Kidney epithelial cell (primary cell): Measurements from ENCODE around the gene GLT1D1. TPM values are rescaled to one million over a fixed set of nuclear protein-coding genes. Genes with fewer than 3 reads are reported as not detected.

Experiments used
- DNase-seq: peaks from one replicate; pipeline ENCODE4 v3.0.0-alpha.2; 2010; ENCODE audit warnings: low read depth
- H3K27me3 ChIP-seq: 2 replicates; pipeline ENCODE4 v1.6.0; 2011; ENCODE audit warnings: low read length; ENCODE audit not compliant: control insufficient read depth, insufficient read depth
- H3K36me3 ChIP-seq: 2 replicates; pipeline ENCODE4 v1.5.1; 2011; ENCODE audit warnings: low read length; ENCODE audit not compliant: control insufficient read depth, insufficient read depth
- H3K4me3 ChIP-seq: 2 replicates; pipeline ENCODE4 v1.5.1; 2011; ENCODE audit warnings: low read depth, mild to moderate bottlenecking, control low read depth, low read length
- total RNA-seq: library from RNA; depleted of rRNA; stranded (reverse); fragments of >200 nt; gene quantifications from 2 replicates; pipeline ENCODE4 v1.2.3, GENCODE V29; 2015
- TF ChIP-seq, protein P1 (sequence below): IDR thresholded peaks from 2 replicates; pipeline ENCODE4 v1.5.1; 2011; ENCODE audit warnings: mild to moderate bottlenecking, moderate library complexity, low read length, control low read depth, inconsistent platforms; ENCODE audit not compliant: insufficient read depth, poor library complexity, severe bottlenecking

Gene GLT1D1
- total RNA-seq, 1 donor from 2014 or later: 1.7 TPM

DNA sequence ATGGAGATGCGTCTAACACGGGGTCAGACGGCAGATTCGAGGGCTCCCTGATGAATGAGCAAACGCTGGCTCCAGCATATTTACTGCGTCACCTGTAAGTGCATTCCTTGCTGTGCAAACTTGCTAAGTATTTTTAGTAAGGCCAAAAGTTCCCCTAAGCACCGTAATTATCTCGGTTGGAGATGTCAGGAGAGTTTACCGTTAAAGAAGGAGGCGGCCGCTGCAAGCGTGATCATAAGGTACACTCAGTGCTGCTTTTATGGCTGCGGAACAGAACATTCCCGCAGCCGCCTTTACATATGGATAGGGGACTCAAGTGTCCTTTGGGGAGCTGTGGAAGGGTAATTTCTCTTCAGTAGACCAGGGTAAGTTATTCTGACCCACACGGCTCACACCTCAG lies 175.6 kb downstream of the GLT1D1 start:
- DNase-seq: no peak
- Histone ChIP-seq H3K27me3 (no peaks in the 10 kb centered on the region), H3K4me3 (no peak overlapping the region), H3K36me3 (no peaks in the 10 kb centered on the region)
- TF ChIP-seq, protein P1, sequence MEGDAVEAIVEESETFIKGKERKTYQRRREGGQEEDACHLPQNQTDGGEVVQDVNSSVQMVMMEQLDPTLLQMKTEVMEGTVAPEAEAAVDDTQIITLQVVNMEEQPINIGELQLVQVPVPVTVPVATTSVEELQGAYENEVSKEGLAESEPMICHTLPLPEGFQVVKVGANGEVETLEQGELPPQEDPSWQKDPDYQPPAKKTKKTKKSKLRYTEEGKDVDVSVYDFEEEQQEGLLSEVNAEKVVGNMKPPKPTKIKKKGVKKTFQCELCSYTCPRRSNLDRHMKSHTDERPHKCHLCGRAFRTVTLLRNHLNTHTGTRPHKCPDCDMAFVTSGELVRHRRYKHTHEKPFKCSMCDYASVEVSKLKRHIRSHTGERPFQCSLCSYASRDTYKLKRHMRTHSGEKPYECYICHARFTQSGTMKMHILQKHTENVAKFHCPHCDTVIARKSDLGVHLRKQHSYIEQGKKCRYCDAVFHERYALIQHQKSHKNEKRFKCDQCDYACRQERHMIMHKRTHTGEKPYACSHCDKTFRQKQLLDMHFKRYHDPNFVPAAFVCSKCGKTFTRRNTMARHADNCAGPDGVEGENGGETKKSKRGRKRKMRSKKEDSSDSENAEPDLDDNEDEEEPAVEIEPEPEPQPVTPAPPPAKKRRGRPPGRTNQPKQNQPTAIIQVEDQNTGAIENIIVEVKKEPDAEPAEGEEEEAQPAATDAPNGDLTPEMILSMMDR: no peak

Other genes starting within 250 kb of the GLT1D1 start
- gene SLC15A4, start 29.5 kb upstream of the GLT1D1 start, total RNA-seq: 101 and 108 TPM in 2 replicates